Stimulated activated naive B cell treated with anti-CD40 and anti-IgM and Interleukin-4, amounts not matched to agents 10 μg/mL and 1 μg/mL and 100 μg/mL, for 72 hours (primary cell): ENCODE measurements around the gene PDIA4.
"Not testable (repeated sequence)": the region's sequence is repeated elsewhere in the genome, so short reads cannot be mapped to it uniquely, and the experiment has no call there.

Experiments used
- ATAC-seq, 2 donors: fragments of 150-1000 bp; cut with Tn5 transposase; replicated peaks; 2 replicates each; pipeline ENCODE4 v1.10.0; 2021; ENCODE audit warnings: moderate library complexity in 1 of 2
- DNase-seq: peaks from one replicate; pipeline ENCODE4 v3.0.0; 2021
- H3K27ac Mint-ChIP-seq: one replicate; pipeline ENCODE4 v1.8.0; 2022; ENCODE audit warnings: mild to moderate bottlenecking, mixed read lengths
- H3K27me3 Mint-ChIP-seq, 2 donors: one replicate each; pipeline ENCODE4 v1.8.0; 2022; ENCODE audit warnings: mixed read lengths in 2 of 2
- H3K36me3 Mint-ChIP-seq, 2 donors: one replicate each; pipeline ENCODE4 v1.8.0; 2022; ENCODE audit warnings: mixed read lengths in 2 of 2, mild to moderate bottlenecking in 1 of 2
- H3K4me1 Mint-ChIP-seq, 2 donors: one replicate each; pipeline ENCODE4 v1.8.0; 2022; ENCODE audit warnings: mixed read lengths in 2 of 2, mild to moderate bottlenecking in 1 of 2
- H3K4me3 Mint-ChIP-seq, 2 donors: one replicate each; pipeline ENCODE4 v1.8.0; 2022; ENCODE audit warnings: mild to moderate bottlenecking in 2 of 2, mixed read lengths in 2 of 2, moderate library complexity in 1 of 2
- H3K9me3 Mint-ChIP-seq, 2 donors: one replicate each; pipeline ENCODE4 v1.8.0; 2022; ENCODE audit warnings: mixed read lengths in 2 of 2, mild to moderate bottlenecking in 1 of 2

The PDIA4 gene

GRCh38 chr7:149053384-149053783, 25.1 kb upstream of the PDIA4 start:
- ATAC-seq, result no peak
- H3K9me3 Mint-ChIP-seq, result peaks cover 0 to 1% of the 10 kb centered on the region in 2 donors
- H3K27me3 Mint-ChIP-seq, result peaks cover 4 to 15% of the 10 kb centered on the region in 2 donors
- no peak for DNase-seq
- H3K4me3 Mint-ChIP-seq, result no peak overlapping the region
- no peaks in the 10 kb centered on the region for H3K36me3 Mint-ChIP-seq
- no peaks in the 10 kb centered on the region for H3K4me1 Mint-ChIP-seq
- no peak overlapping the region for H3K27ac Mint-ChIP-seq

DNA sequence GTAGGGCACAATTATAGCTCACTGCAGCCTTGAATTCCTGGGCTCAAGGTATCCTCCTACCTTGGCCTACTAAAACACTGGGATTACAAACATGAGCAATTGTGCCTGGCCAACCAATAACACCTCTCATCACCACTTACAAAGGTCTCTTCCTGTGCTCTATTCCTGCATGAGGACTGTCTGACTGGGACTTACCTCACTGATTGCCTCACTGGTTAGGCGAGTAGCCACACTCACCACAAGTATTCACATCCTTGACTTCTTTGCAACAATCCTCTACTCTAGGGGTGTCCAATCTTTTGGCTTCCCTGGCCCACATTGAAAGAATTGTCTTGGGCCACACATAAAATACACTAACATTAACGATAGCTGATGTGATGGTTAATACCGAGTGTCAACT, 22.6 kb upstream of the PDIA4 start:
- Mint-ChIP-seq H3K36me3 (no peaks in the 10 kb centered on the region), H3K9me3 (peaks cover 0 to 1% of the 10 kb centered on the region in 2 donors), H3K4me1 (no peaks in the 10 kb centered on the region), H3K4me3 (no peak overlapping the region), H3K27ac (no peak overlapping the region), H3K27me3 (peaks cover 4 to 15% of the 10 kb centered on the region in 2 donors)
- no peak for ATAC-seq
- no peak for DNase-seq

GRCh38 chr7:149048805-149049204, 20.5 kb upstream of the PDIA4 start:
- Mint-ChIP-seq H3K4me1 (no peaks in the 10 kb centered on the region), H3K9me3 (peaks cover 0 to 1% of the 10 kb centered on the region in 2 donors), H3K27me3 (peaks cover 4 to 7% of the 10 kb centered on the region in 2 donors), H3K36me3 (no peaks in the 10 kb centered on the region), H3K27ac (no peak overlapping the region), H3K4me3 (no peak overlapping the region)
- DNase-seq (no peak), ATAC-seq (no peak)

DNA sequence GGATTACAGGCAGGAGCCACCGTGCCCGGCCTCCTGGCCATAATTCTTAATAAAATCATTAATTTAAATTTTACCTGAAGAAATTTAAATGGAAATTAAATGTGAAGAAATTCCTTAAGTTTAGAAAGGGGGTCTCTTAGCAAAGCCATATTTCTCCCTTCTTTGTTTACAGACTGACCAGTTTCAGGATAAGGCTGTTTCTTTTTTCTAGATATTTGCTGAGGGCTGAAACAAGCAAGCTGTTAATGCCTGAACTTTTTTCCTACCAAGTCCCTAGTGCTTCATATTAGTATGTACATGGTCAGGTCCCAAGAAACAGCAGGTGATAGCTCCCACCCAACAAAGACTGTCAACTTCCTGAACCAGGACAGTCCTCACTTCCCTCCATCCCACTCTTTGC, 18.1 kb upstream of the PDIA4 start:
- peak overlapping the region; percentile 25 for H3K27ac Mint-ChIP-seq
- H3K9me3 Mint-ChIP-seq, result peaks cover 0 to 1% of the 10 kb centered on the region in 2 donors
- DNase-seq (no peak), ATAC-seq (no peak)
- H3K36me3 Mint-ChIP-seq, result no peaks in the 10 kb centered on the region
- peaks cover 4 to 6% of the 10 kb centered on the region in 2 donors for H3K27me3 Mint-ChIP-seq
- H3K4me1 Mint-ChIP-seq, result no peaks in the 10 kb centered on the region
- no peak overlapping the region for H3K4me3 Mint-ChIP-seq

DNA sequence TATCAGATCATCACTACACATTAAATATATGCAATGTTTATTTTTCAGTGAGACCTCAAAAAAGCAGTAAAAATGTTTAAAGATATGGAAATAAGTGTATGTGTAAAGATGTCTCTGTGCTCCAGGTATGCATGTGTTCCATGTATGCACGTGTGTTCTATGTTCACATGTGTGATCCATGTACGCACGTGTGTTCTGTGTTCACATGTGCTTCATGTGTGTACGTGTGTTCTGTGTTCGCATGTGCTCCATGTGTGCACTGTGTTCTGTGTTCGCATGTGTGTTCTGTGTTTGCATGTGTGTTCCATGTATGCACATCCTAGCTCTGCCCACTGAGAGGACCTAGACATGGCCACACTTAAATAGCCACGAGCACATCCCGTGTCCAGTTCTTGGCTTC, 15.6 kb upstream of the PDIA4 start:
- H3K4me3 Mint-ChIP-seq, result no peak overlapping the region
- H3K9me3 Mint-ChIP-seq, result peaks cover 0 to 1% of the 10 kb centered on the region in 2 donors
- no peaks in the 10 kb centered on the region for H3K4me1 Mint-ChIP-seq
- H3K27ac Mint-ChIP-seq, result no peak overlapping the region
- H3K27me3 Mint-ChIP-seq, result no peaks in the 10 kb centered on the region
- no peaks in the 10 kb centered on the region for H3K36me3 Mint-ChIP-seq
- no peak for ATAC-seq
- DNase-seq, result no peak

- ATAC-seq (no peak), DNase-seq (no peak)
- H3K9me3 Mint-ChIP-seq, result peaks cover 8 to 11% of the 10 kb centered on the region in 2 donors
- no peak overlapping the region for H3K4me3 Mint-ChIP-seq
- H3K4me1 Mint-ChIP-seq, result peaks cover 0 to 5% of the 10 kb centered on the region in 2 donors
- peaks cover 3 to 7% of the 10 kb centered on the region in 2 donors for H3K36me3 Mint-ChIP-seq
- H3K27ac Mint-ChIP-seq, result no peak overlapping the region
- no peaks in the 10 kb centered on the region for H3K27me3 Mint-ChIP-seq
These were observed 13.0 kb upstream of the PDIA4 start for GRCh38 chr7:149041350-149041749.

GRCh38 chr7:149038641-149039040, 10.3 kb upstream of the PDIA4 start:
- not testable (repeated sequence) for H3K4me1 Mint-ChIP-seq, H3K27me3 Mint-ChIP-seq, H3K36me3 Mint-ChIP-seq, ATAC-seq, H3K27ac Mint-ChIP-seq, H3K4me3 Mint-ChIP-seq, DNase-seq
- H3K9me3 Mint-ChIP-seq, result peaks cover 11 to 13% of the 10 kb centered on the region in 2 donors

GRCh38 chr7:149036676-149037075, 8.4 kb upstream of the PDIA4 start:
- Mint-ChIP-seq H3K4me3 (no peak overlapping the region), H3K9me3 (peaks cover 11 to 13% of the 10 kb centered on the region in 2 donors), H3K36me3 (peaks cover 6 to 7% of the 10 kb centered on the region in 2 donors), H3K27ac (no peak overlapping the region), H3K4me1 (peaks cover 0 to 5% of the 10 kb centered on the region in 2 donors), H3K27me3 (no peaks in the 10 kb centered on the region)
- DNase-seq, result no peak
- ATAC-seq, result no peak

DNA sequence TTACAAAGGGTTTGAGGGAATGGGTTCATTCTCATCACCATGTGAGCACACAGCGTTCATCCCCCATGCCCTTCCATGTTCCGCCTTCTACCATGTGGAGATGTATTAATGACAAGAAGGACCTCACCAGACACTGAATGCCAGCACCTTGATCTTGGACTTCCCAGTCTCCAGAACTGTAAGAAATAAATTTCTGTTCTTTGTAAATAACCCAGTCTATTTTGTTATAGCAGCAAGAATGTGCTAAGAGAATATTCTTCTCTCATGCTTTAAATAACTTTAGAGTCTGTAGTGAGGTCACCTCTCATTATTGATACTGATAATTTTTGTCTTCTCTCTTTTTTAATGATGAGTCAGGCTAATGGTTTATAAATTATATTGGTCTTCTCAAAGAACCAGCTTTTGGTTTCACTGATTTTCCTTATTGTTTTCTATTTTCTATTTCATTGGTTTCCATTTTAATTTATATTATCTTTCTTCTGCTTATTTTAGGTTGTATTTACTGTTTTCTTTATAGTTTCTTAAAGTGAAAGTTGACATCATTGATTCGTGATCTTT, 3.1 kb upstream of the PDIA4 start:
- Mint-ChIP-seq H3K27me3 (no peaks in the 10 kb centered on the region), H3K4me1 (peaks cover 6 to 26% of the 10 kb centered on the region in 2 donors), H3K27ac (no peak overlapping the region), H3K4me3 (no peak overlapping the region), H3K9me3 (peaks cover 2 to 4% of the 10 kb centered on the region in 2 donors), H3K36me3 (peaks cover 0 to 7% of the 10 kb centered on the region in 2 donors)
- no peak for DNase-seq
- no peak for ATAC-seq

- not testable (repeated sequence) for ATAC-seq, H3K27ac Mint-ChIP-seq, H3K36me3 Mint-ChIP-seq, H3K9me3 Mint-ChIP-seq, DNase-seq, H3K27me3 Mint-ChIP-seq, H3K4me3 Mint-ChIP-seq
- peaks cover 11 to 36% of the 10 kb centered on the region in 2 donors for H3K4me1 Mint-ChIP-seq
These were observed 2.1 kb upstream of the PDIA4 start for GRCh38 chr7:149030439-149030838.

- Mint-ChIP-seq H3K27ac (peak overlapping the region; percentile 90), H3K36me3 (peaks cover 13 to 20% of the 10 kb centered on the region in 2 donors), H3K4me3 (peak overlapping the region; percentile 94 to 96), H3K9me3 (no peaks in the 10 kb centered on the region), H3K27me3 (no peaks in the 10 kb centered on the region), H3K4me1 (peaks cover 20 to 52% of the 10 kb centered on the region in 2 donors)
- no peak for DNase-seq
- no peak for ATAC-seq
These were observed 527 bp downstream of the PDIA4 start for GRCh38 chr7:149027611-149028345.

- Mint-ChIP-seq H3K36me3 (peaks cover 17 to 24% of the 10 kb centered on the region in 2 donors), H3K4me3 (peak overlapping the region; percentile 94 to 96), H3K27ac (peak overlapping the region; percentile 73), H3K4me1 (peaks cover 22 to 56% of the 10 kb centered on the region in 2 donors), H3K9me3 (no peaks in the 10 kb centered on the region), H3K27me3 (no peaks in the 10 kb centered on the region)
- no peak for ATAC-seq
- no peak for DNase-seq
These were observed 1.2 kb downstream of the PDIA4 start for GRCh38 chr7:149027055-149027454.

DNA sequence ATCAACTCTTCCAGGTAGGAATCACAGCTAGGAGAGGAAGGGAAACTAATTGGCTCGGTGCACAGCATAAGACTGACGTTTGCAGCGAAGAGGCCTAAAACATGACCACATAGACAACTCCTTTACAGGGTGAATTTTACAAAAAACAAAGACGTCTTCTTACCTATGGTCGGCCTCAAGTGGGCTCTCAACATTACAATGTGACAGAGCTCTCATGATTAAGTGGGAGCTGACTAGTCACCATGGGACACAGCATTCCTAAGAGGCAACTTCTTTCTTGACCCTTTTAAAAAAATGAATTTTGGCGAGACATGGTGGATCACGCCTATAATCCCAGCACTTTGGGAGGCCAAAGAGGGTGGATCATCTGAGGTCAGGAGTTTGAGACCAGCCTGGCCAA, 4.6 kb downstream of the PDIA4 start:
- ATAC-seq (no peak), DNase-seq (no peak)
- Mint-ChIP-seq H3K4me1 (peaks cover 32 to 50% of the 10 kb centered on the region in 2 donors), H3K4me3 (no peak overlapping the region), H3K9me3 (no peaks in the 10 kb centered on the region), H3K36me3 (peaks cover 42 to 47% of the 10 kb centered on the region in 2 donors), H3K27me3 (no peaks in the 10 kb centered on the region), H3K27ac (no peak overlapping the region)

DNA sequence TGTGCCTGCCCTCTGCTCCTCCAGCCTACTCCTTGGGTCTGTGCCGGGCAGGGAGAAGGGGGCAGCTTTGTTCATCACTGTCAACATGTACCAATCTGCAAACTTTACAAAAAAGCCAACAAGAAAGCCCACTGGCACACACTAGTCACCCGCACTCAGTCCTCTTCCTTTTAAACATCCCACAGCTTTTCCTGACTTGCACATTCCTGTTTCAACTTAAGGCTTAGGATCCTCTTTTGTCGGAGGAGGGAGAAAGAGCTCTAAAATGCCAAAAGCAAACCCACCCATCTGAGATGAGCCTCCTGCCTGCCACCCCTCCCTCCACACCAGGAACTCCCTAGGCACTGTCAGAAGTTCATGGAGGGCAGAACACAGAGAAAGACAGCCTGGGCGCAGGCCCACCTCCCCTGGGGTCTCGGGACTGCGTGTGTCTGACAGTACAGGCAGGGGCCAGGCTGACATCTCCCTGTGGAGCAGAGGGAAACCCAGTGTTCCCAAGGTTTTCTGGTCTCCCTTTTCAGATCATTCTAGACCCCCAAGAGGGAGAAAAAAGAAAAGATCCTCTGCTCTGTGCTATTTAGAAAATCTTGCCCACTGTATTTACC, 5.4 kb downstream of the PDIA4 start:
- H3K36me3 Mint-ChIP-seq, result peaks cover 43 to 47% of the 10 kb centered on the region in 2 donors
- H3K27ac Mint-ChIP-seq, result no peak overlapping the region

DNA sequence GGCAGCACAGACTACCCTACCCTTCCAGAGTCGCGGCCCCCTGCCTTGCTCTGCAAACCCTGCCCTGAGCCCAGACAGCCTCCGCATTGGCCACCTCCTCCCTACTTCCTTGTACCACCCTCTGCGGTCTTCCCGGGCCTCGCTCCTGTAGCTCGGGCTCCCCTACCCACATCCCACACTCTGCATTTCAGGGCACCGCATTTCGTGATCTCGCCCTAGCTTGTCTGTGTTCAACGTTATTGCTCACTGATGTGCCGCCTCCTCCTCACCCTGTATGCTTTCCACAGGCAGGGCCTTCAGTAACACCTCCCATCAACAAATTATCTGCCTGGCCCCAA, 6.6 kb downstream of the PDIA4 start:
- no peak overlapping the region for H3K4me3 Mint-ChIP-seq
- H3K4me1 Mint-ChIP-seq, result peaks cover 29 to 40% of the 10 kb centered on the region in 2 donors

More for the DNA sequence above, 5.4 kb downstream of the PDIA4 start:
- DNase-seq (no peak), ATAC-seq (no peak)
- Mint-ChIP-seq H3K4me3 (no peak overlapping the region), H3K4me1 (peaks cover 32 to 48% of the 10 kb centered on the region in 2 donors), H3K9me3 (no peaks in the 10 kb centered on the region), H3K27me3 (no peaks in the 10 kb centered on the region)

More for the DNA sequence above, 6.6 kb downstream of the PDIA4 start:
- Mint-ChIP-seq H3K27me3 (no peaks in the 10 kb centered on the region), H3K9me3 (no peaks in the 10 kb centered on the region), H3K36me3 (peaks cover 46% of the 10 kb centered on the region in 2 donors), H3K27ac (peak overlapping the region; percentile 70)
- ATAC-seq, result peak; percentile 33 to 39
- DNase-seq, result no peak
